ENCODE data around the gene TXNDC2.
"Not testable (repeated sequence)": the region's sequence is repeated elsewhere in the genome, so short reads cannot be mapped to it uniquely, and the experiment has no call there.

TXNDC2 gene

GRCh38 chr18:9894454-9895068 lies 8.8 kb downstream of the TXNDC2 start:
- no peak overlapping the region for H3K27ac ChIP-seq (ENCODE audit: low read length)
- no peaks in the 10 kb centered on the region for H3K9me3 ChIP-seq (replicated peaks; ENCODE audit: insufficient read depth, low read length)
- no peaks in the 10 kb centered on the region for H3K4me1 ChIP-seq (ENCODE audit: low read length)
- no peaks in the 10 kb centered on the region for H4K20me1 ChIP-seq (ENCODE audit: insufficient read depth, low read length)
- H3K4me2 ChIP-seq (ENCODE audit: low read depth, low read length), result no peak overlapping the region
- H3F3A ChIP-seq (ENCODE audit: insufficient read depth, low read length), result no peaks in the 10 kb centered on the region
- no peaks in the 10 kb centered on the region for H3K9me2 ChIP-seq (replicated peaks; ENCODE audit: insufficient read depth, low read length)
- no peaks in the 10 kb centered on the region for H3K27me3 ChIP-seq (replicated peaks; ENCODE audit: insufficient read depth, low read length)
- H3K4me3 ChIP-seq (ENCODE audit: low read length), result no peak overlapping the region
- DNase-seq, result no peak
- no peak for TF ChIP-seq CTCF (IDR thresholded peaks at IDR 0.05; ENCODE audit: low read length)
- no peaks in the 10 kb centered on the region for H3K36me3 ChIP-seq (replicated peaks; ENCODE audit: insufficient read depth, low read length)
- H2AFZ ChIP-seq (ENCODE audit: low read length), result 0 out of 2 replicates have a peak overlapping the region, but pooled peaks have one; percentile 35
- H3K9ac ChIP-seq (ENCODE audit: low read length), result no peak overlapping the region
- no peaks in the 10 kb centered on the region for H3K79me2 ChIP-seq (ENCODE audit: low read length)

GRCh38 chr18:9897129-9897528 lies 11.4 kb downstream of the TXNDC2 start:
- Histone ChIP-seq H4K20me1 (ENCODE audit: insufficient read depth, low read length) (no peaks in the 10 kb centered on the region), H3K27me3 (replicated peaks; ENCODE audit: insufficient read depth, low read length) (no peaks in the 10 kb centered on the region), H3K4me1 (ENCODE audit: low read length) (no peaks in the 10 kb centered on the region), H3K79me2 (ENCODE audit: low read length) (no peaks in the 10 kb centered on the region), H3K9me2 (replicated peaks; ENCODE audit: insufficient read depth, low read length) (no peaks in the 10 kb centered on the region), H2AFZ (ENCODE audit: low read length) (no peak overlapping the region), H3K4me3 (ENCODE audit: low read length) (no peak overlapping the region), H3K9ac (ENCODE audit: low read length) (no peak overlapping the region), H3K27ac (ENCODE audit: low read length) (no peak overlapping the region), H3K36me3 (replicated peaks; ENCODE audit: insufficient read depth, low read length) (no peaks in the 10 kb centered on the region), H3K4me2 (ENCODE audit: low read depth, low read length) (no peak overlapping the region), H3K9me3 (replicated peaks; ENCODE audit: insufficient read depth, low read length) (no peaks in the 10 kb centered on the region), H3F3A (ENCODE audit: insufficient read depth, low read length) (no peaks in the 10 kb centered on the region)
- TF ChIP-seq CTCF (IDR thresholded peaks at IDR 0.05; ENCODE audit: low read length) (no peak), EZH2 (optimal IDR thresholded peaks at IDR 0.05; ENCODE audit: low read depth, low read length) (no peak), EZH2phosphoT487 (IDR thresholded peaks at IDR 0.05; ENCODE audit: low read length) (no peak)
- no peak for DNase-seq

GRCh38 chr18:9897787-9898291 lies 12.1 kb downstream of the TXNDC2 start:
- DNase-seq; H3K4me2 ChIP-seq (ENCODE audit: low read depth, low read length); H3K36me3 ChIP-seq (replicated peaks; ENCODE audit: insufficient read depth, low read length); H3K79me2 ChIP-seq (ENCODE audit: low read length); H3K4me1 ChIP-seq (ENCODE audit: low read length); H2AFZ ChIP-seq (ENCODE audit: low read length); H3K27ac ChIP-seq (ENCODE audit: low read length); H4K20me1 ChIP-seq (ENCODE audit: insufficient read depth, low read length); H3F3A ChIP-seq (ENCODE audit: insufficient read depth, low read length); H3K27me3 ChIP-seq (replicated peaks; ENCODE audit: insufficient read depth, low read length); H3K9ac ChIP-seq (ENCODE audit: low read length); H3K9me3 ChIP-seq (replicated peaks; ENCODE audit: insufficient read depth, low read length); H3K9me2 ChIP-seq (replicated peaks; ENCODE audit: insufficient read depth, low read length); H3K4me3 ChIP-seq (ENCODE audit: low read length): not testable (repeated sequence)

- Histone ChIP-seq H3K36me3 (replicated peaks; ENCODE audit: insufficient read depth, low read length) (no peaks in the 10 kb centered on the region), H3K27me3 (replicated peaks; ENCODE audit: insufficient read depth, low read length) (no peaks in the 10 kb centered on the region), H2AFZ (ENCODE audit: low read length) (no peak overlapping the region), H3K79me2 (ENCODE audit: low read length) (no peaks in the 10 kb centered on the region), H3K9me2 (replicated peaks; ENCODE audit: insufficient read depth, low read length) (no peaks in the 10 kb centered on the region), H3K4me2 (ENCODE audit: low read depth, low read length) (no peak overlapping the region), H3K4me1 (ENCODE audit: low read length) (no peaks in the 10 kb centered on the region), H3K4me3 (ENCODE audit: low read length) (no peak overlapping the region), H3F3A (ENCODE audit: insufficient read depth, low read length) (no peaks in the 10 kb centered on the region), H4K20me1 (ENCODE audit: insufficient read depth, low read length) (no peaks in the 10 kb centered on the region), H3K27ac (ENCODE audit: low read length) (no peak overlapping the region), H3K9me3 (replicated peaks; ENCODE audit: insufficient read depth, low read length) (no peaks in the 10 kb centered on the region), H3K9ac (ENCODE audit: low read length) (no peak overlapping the region)
- DNase-seq, result no peak
- TF ChIP-seq CTCF (IDR thresholded peaks at IDR 0.05; ENCODE audit: low read length) (no peak), EZH2phosphoT487 (IDR thresholded peaks at IDR 0.05; ENCODE audit: low read length) (no peak), EZH2 (optimal IDR thresholded peaks at IDR 0.05; ENCODE audit: low read depth, low read length) (no peak)
These were observed 13.2 kb downstream of the TXNDC2 start for GRCh38 chr18:9898792-9899549.

GRCh38 chr18:9899550-9899930 lies 13.8 kb downstream of the TXNDC2 start:
- not testable (repeated sequence) for H3K4me3 ChIP-seq (ENCODE audit: low read length); H3K79me2 ChIP-seq (ENCODE audit: low read length); H3K4me1 ChIP-seq (ENCODE audit: low read length); DNase-seq; H3F3A ChIP-seq (ENCODE audit: insufficient read depth, low read length); H3K27ac ChIP-seq (ENCODE audit: low read length); H3K9me3 ChIP-seq (replicated peaks; ENCODE audit: insufficient read depth, low read length); H2AFZ ChIP-seq (ENCODE audit: low read length); H3K4me2 ChIP-seq (ENCODE audit: low read depth, low read length); H3K36me3 ChIP-seq (replicated peaks; ENCODE audit: insufficient read depth, low read length); H3K9me2 ChIP-seq (replicated peaks; ENCODE audit: insufficient read depth, low read length); H4K20me1 ChIP-seq (ENCODE audit: insufficient read depth, low read length); H3K27me3 ChIP-seq (replicated peaks; ENCODE audit: insufficient read depth, low read length); H3K9ac ChIP-seq (ENCODE audit: low read length)
